Measurements from ENCODE around the gene RAB24. TPM values are rescaled to one million over a fixed set of nuclear protein-coding genes. Genes with fewer than 3 reads are reported as not detected.
"Not testable (repeated sequence)": the region's sequence is repeated elsewhere in the genome, so short reads cannot be mapped to it uniquely, and the experiment has no call there.

RAB24 gene
- polyA plus RNA-seq, 3 donors, result 24.3 to 32.0 (median 28.8) TPM

DNA sequence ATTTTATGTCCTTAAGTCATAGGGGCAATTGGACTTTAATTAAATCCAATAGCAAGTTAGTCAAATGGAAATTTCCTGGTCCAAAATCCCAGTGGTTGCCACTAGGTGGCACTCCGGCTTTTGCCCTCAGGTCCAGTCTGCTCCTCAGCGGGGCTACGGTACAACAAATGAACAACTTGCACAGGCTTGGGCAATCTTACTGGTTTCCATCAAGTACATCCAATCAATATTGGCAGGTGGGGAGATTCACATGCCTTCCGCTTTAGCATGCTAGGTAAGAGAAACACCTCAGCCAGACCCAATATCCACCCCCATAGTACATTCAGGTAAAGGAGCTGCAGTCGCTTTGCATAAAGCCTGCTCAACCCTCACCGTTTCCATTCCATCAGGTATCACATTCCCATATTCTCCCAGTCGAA is 14.4 kb upstream of the RAB24 start:
- peak in 7 of 11 donors; percentile 55 to 71 (median 60) for DNase-seq (ENCODE audit: extremely low read depth in 1 of 11, low read depth in 9 of 11, low spot score in 4 of 11)

DNA sequence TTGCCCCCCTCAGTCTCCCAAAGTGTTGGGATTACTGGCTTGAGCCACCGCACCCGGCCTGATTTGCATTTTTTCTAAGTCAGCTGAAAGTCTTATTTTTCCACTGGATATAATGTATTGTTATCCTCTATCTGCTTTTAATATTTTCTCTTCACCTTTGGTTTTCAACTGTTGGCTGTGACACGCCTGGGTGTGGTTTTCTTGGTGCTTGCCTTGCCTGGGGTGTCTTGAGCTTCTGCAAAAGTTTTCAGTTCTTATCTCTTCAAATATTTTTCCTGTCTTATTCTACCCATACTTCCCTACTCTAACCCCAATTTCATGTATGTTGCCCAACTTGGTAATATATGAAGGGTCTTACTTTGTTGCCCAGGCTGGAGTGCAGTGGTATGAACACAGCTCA is 12.5 kb upstream of the RAB24 start:
- DNase-seq (ENCODE audit: extremely low read depth in 1 of 11, low read depth in 9 of 11, low spot score in 4 of 11), result no peak

DNA sequence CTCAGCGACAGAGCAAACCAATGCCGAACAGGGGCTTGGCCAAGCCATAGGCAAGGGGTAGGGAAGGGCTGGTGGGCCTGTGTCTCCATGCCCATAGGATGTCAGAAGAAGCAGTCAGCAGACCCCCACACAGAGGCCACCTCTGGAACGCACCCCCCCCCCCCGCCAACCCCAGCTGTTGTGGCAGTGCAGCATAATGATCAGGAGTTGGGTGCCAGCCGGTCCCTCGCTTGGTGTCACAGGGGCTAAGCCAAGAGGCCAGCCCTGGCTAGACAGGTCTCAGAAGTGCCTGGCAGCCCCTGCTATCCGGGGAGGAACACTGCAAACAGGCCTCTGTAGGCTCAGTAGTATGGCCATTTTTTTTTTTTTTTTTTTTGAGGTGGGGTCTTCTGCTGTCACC is 11.9 kb upstream of the RAB24 start:
- DNase-seq (ENCODE audit: extremely low read depth in 1 of 11, low read depth in 9 of 11, low spot score in 4 of 11), result no peak

DNA sequence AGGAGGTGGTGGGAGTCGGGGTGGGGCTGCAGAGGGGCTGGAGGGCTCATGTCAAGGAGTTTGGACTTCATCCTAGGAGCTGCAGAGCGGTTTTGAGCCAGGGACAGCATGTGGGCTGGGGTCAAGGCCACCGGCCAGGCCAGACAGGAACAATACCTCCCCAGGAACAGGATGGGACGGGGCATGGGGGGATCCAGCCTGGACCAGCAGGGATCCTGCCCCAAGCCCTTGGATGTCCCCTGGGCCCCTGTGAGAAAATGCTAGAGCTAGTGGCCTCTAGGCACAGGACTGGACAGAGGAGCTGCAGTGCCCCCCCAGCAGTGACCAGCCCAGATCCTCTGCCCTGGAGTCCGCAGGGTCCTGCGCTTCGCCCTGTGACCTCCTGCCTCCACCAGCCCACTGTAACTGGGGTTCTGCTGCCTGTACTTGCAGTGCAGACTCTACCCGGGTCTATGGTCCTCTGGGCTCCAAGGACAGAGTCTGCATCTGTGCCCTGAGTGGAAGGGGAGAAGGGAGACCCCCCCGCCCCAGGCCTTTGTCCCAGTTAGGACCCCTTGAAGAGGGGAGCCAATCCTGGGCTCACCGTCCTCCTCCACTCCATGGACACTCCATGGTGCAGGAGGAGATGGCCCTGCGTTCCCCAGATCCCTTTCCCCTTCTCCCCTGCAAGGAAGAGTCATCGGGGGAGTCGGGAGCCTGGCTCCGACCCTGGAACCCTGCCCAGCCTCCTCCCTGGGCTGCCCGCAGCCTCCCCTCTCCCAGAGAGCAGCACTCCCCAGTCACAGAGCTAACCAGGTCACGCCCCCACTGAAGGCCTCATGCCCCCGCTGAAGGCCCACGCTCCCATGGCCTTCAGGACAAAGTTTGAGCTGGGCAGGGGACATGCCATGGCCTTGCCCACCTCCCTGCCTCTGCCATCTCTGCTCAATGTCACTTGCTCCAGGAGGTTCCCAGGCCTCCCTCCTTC is 11.1 kb upstream of the RAB24 start:
- DNase-seq (ENCODE audit: extremely low read depth in 1 of 11, low read depth in 9 of 11, low spot score in 4 of 11), result no peak

DNA sequence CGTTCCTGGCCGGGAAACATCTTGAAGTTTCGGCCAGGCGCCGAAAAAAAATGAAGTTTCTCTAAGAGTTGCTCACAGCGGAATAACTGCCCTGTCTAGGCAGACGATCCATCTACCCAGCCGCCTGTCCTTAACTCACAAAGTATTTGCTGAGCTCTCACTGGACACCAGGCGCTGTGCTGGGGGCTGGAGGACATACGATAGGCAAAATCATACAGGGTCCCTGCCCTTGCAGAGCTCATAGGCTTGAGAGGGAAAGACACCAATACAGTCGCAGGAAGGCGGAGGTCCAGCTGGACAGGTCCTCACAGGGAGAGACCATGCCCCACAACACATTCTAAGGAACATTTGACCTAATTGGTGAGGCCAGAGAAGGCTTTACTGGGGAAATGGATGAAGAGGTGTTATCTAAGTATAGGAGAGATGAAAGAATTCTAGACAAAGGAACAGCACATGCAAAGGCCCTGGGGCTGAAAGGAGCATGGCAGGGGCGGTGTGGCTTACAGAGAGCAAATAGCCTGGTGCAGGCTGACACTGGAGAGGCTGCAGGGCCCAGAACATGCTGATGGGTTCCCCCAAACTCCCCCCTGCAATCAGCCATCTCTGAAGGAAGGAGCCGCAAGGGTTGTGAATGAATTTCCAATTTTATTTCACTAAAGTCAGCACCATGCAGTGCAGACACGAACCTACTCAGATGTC is 10.2 kb upstream of the RAB24 start:
- DNase-seq (ENCODE audit: extremely low read depth in 1 of 11, low read depth in 9 of 11, low spot score in 4 of 11), result no peak

DNA sequence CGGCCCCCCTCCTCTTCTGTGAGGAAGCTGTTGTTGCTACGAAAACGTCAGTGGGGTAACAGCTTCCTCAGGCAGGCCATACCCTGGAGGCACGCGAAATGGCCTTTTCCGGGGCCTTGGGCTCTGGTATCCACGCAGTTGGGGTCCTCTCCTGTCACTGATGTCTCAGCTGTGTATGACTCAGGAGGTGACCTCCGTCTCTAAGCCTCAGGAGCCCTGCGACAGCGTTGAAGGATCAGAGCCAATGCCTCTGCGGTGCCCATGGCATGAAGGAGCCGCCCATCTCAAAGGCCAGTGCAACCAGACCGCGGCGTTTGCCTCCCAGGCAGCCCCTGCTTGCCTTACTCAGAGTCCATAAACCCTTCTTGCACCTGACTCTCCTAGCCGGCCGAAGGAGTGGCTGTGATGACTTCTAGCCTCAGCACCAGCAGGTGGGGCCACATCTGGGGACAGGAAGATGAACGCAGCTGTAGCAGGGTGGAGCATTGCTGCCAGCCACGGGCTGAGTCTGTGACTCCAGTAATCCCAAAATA is 9.2 kb upstream of the RAB24 start:
- no peak for DNase-seq (ENCODE audit: extremely low read depth in 1 of 11, low read depth in 9 of 11, low spot score in 4 of 11)

DNA sequence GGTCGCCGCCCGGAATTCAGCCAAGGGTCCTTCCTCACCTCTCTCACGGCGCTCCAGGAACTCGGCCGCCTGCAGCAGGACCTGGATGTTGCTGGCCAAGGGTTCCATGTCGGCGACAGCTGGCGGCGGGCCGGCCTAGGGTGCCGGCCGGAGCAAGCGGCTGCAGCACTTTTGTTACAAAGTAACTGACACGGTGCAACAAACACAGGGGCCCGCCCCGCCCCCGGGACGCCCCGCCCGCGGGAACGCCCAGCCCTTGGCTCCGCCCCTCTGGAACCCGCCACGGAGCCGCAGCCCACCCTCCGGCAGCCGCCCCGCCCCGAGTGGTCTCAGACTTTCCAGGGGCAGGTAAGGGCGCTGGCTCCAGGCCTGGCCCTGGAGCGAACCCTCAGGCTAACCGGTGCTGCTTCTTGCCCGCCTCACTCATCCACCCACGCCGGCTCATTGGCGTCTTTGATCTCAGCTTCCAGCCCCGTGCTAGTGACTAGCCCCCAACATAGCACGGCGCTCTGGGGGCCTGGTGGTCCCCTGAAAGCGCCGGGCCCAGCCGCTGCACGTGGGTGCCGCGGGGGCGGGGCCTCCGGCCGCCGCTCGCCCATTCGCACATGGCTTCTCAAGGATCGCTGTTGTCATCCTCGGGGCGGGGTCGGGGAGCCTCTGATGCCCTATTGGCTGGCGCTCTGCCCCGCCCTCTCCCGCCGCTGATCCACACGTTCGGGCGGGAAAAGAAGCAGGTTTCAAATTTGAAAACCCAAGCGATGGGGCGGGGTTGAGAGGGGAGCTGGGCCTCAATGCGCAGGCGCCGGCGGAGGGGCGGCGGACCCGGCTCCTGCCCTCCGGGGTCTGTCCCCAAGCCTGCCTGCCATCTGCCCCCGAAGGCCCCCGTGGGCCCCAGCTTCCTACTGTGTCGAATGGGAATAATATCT is 8.5 kb upstream of the RAB24 start, which contains the start of gene MXD3:
TSS of gene MXD3 (minus strand) at position 176 of the 926 bp plus-strand sequence. CDS start at position 108, 68 bp downstream.
- peak; percentile 79 to 95 (median 91) for DNase-seq (ENCODE audit: extremely low read depth in 1 of 11, low read depth in 9 of 11, low spot score in 4 of 11)

DNA sequence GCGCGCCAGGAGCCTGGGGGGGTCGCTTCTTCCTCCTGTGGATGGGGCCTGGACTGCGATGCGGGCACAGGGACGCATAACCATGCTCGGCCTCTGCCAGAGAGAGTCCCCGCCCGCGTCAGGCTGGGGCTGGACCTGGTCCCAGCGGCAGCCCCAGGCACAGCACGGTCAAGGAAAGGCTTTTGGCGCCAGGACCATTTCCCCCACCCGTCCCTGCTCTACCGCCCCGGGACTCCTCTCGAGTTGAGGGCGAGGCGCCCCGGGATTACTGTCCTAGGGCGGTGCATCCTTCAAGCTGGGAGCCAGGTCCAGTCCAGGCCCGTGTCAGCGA is 7.8 kb upstream of the RAB24 start:
- no peak for DNase-seq (ENCODE audit: extremely low read depth in 1 of 11, low read depth in 9 of 11, low spot score in 4 of 11)

DNA sequence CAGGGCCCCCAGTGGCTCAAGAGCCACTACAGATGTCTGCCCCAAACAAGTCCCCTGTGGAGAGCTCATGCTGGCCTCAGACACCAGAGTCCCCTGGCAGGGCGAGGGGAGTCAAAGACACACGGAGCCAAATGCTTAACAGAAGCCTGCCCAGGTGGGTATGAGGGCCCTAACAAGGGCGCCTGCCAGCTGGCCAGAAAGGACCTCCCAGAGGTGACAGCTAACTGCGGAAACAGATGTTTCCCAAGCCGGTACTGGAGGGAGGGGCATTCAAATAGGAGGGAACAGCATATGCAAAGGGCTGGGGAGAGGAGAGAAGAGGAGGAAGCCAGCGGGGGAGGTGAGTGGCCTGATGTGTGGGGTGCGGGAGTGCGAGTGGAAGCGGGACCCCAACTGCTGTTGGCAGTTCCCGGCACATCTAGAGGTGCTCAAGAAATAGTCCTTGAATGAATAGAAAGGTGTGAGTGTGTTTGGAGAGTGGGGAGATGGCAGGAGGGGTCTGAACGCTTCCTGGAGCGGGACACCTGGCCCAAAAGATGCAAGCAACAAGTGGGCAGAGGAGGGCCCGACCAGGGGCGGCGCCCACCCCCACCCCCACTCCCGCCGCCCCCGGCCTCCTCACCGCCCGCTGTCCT is 7.4 kb upstream of the RAB24 start:
- no peak for DNase-seq (ENCODE audit: extremely low read depth in 1 of 11, low read depth in 9 of 11, low spot score in 4 of 11)

DNA sequence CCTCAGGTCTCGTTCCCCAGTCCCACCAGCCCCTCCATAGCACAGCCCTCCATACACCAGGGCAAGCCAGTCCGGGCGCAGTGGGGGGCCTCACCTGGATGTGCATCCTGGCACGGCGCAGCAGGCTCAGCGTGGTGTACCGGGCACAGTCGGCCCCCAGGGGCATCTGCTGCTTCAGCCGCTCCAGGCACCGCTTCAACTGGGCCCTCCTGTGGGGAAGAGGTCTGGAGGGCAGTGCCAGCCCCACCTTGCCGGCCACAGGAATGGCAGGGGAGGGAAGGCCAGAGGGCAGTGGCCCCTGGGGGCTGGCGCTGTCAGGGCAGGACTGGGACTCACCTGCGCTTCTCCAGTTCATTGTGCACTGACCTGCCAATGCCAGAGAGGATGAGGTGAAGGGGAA is 6.8 kb upstream of the RAB24 start:
- DNase-seq (ENCODE audit: extremely low read depth in 1 of 11, low read depth in 9 of 11, low spot score in 4 of 11), result no peak

DNA sequence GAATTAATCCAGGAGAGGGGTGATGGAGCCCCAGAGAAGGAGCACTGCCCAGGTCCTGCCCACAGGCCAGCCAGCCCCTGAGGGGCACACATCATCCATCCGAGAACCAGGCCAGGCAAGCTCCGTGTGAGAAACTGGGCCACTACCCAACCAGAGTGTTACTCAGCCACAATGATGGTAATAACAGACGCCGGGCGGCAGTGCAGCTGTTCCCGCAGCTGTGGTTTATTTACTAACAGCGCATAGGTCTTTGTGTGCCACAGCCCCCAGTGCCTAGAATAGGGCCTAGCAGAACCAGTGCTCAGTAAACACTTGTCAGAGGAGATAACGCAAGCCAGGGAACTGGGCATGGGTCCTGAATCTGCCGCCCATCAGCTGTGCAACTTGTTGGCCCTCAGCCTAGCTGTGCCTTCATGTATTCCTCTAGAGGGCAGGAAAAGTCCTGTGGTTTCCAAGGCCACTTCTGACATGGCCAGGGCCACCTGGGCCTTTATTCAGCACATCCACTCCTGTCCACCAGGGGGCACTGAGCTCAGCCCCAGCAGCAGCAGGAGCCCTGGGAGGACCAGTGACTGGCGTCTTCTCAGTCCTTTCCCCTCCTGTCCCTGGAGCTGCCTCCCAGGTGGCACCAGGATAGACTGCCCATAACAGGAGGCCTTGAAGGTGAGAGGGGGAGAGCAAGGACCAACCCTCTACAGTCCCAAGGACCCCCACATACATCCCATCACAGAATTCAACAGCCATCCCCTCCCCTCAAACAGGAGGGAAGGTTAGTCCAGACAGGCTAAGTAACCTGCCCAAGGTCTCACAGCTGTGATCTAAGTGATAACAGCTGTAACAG is 6.1 kb upstream of the RAB24 start:
- DNase-seq (ENCODE audit: extremely low read depth in 1 of 11, low read depth in 9 of 11, low spot score in 4 of 11), result peak in 3 of 11 donors; percentile 28 to 50 (median 46)

DNA sequence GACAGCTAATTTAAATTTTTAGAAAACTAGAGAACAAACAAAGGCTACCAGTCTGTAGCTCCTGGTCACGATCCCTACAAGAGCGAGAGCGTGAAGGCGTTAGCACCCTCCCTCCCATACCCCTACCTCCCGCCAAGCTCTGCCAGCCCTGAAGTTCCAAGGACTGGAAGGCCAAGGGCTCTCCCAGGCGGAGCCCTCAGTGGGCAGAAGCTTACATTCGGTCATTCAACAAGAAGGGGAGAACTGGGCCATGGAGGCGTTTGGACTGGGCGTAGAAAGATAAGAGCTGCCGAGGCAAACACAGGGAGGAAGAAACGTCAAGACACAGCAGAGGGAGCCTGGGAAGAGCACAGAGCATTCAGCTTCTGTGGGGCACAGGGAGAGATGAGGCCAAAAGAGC is 5.2 kb upstream of the RAB24 start:
- no peak for DNase-seq (ENCODE audit: extremely low read depth in 1 of 11, low read depth in 9 of 11, low spot score in 4 of 11)

DNA sequence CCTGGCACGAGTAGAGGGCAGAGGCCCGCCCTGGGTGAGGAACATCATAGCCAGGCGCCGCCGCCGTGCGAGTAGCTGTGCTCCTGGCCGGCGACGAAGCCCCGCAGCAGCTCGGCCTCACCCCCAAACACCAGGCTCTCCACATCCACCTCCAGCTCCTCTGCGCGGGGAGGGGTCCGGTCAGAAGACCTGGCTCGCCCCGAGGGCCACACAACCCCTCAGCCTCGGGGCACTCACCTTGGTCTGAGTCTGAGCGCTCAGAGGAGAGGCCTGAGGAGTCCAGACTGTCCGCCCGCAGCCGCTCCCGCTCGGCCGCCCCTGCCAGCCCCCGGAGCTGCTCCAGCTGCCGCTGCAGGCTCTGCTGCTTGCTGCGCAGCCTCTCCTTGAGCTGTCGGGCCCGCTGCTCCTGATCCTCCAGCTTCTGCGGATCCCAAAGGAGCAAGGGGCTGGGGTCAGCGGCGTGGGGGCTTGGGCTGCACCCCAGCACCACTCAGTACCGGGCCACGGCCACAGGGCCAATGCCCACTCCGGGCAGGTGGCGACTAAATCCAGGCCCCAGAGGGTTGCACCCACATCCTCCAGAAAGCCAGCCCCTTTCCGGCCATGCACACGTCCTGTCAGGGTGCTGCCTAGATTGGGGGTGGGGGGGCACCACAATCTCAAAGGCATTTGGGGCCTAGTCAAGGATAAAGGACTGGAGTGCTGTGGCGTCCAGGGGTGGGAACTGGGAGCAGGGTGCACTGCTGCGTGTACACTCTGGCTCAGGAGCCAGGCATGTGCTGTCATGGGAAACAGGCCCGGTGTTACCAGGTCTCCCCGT is 4.2 kb upstream of the RAB24 start:
- DNase-seq (ENCODE audit: extremely low read depth in 1 of 11, low read depth in 9 of 11, low spot score in 4 of 11), result no peak

DNA sequence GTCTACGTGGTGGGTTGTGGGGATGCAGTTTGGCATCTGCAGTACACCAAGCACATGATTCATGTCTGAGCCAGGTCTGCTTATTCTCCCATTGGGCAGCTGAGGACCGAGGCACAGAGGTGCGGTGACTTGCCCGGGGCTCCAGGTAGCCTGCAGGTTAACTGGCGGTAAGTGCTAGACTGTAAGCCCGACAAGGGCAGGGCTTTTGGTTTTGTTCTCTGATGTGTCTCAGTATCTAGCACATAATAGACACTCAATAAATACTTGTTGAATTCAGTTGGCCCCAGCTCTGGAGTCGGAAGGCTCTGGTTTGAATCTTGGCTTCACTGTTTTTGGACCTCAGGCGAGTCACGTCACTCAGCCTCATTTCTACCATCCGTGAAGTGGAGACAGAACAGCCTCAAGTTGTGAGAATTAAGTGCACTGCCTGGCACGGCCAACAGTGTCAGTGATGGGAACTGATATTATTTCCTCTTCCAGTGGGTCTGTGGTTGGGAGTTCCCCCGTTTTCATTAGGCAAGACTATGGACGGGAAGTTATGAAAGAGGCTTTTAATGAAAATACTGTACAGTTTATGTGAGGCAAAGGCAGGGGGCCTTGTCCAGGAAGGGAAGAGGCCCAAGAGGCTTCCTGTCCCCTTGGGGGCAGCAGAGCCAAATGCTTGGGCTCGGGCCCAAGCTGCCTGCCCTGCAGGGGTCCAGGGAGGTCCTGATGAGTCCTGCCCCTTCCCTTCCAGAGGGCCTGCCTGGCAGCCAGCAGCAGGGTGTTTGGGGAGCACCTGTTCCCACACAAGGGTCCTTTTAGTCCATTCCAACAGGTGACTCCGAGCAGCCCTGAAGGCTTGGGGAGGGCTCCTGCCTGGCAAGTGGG is 3.4 kb upstream of the RAB24 start:
- no peak for DNase-seq (ENCODE audit: extremely low read depth in 1 of 11, low read depth in 9 of 11, low spot score in 4 of 11)

DNA sequence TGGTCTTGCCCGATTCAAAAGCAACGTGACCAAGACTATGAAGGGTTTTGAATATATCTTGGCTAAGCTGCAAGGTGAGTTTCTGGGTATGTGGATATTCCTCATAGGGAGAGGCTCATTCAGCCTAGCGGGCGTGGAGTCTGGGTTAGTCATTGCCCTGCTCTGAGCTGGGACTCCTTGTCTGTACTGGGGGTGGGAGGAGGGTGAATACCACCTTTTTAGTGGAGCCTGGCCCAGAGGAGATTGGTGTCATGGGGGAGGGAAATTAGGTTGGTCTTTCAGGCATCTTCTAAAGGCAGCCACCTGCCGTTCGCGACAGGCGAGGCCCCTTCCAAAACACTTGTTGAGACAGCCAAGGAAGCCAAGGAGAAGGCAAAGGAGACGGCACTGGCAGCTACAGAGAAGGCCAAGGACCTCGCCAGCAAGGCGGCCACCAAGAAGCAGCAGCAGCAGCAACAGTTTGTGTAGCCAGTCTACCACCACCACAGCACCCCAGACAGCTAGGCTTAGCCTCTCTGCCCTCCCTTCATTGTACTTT is 2.7 kb upstream of the RAB24 start:
- not testable (repeated sequence) for DNase-seq (ENCODE audit: extremely low read depth in 1 of 11, low read depth in 9 of 11, low spot score in 4 of 11)

Measured in renal cortex interstitium (tissue), 11 donors.